Peyer's patch (tissue), 4 donors: Measurements from ENCODE around the gene JPH4. TPM values are rescaled to one million over a fixed set of nuclear protein-coding genes. Genes with fewer than 3 reads are reported as not detected.

ENCODE experiments used
- DNase-seq, 3 donors: peaks; one replicate each; pipeline ENCODE4 v3.0.0-alpha.2; 2017 to 2019
- H3K27ac ChIP-seq, 4 donors: fragments of 200-600 bp; sonication (generic); one replicate each; pipeline ENCODE4 v1.5.1; 2016 to 2019
- H3K27me3 ChIP-seq, 2 donors: fragments of 200-600 bp; sonication (generic); one replicate each; pipeline ENCODE4 v1.5.1; 2019
- H3K36me3 ChIP-seq, 3 donors: fragments of 200-600 bp; sonication (generic); one replicate each; pipeline ENCODE4 v1.5.1; 2016 to 2019
- H3K4me1 ChIP-seq, 4 donors: fragments of 200-600 bp; sonication (generic); one replicate each; pipeline ENCODE4 v1.5.1; 2016 to 2019
- H3K4me3 ChIP-seq, 4 donors: fragments of 200-600 bp; sonication (generic); 1 replicate in 3 of 4; 2 replicates in 1 of 4; pipeline ENCODE4 v1.5.1; 2016 to 2019; ENCODE audit warnings: mild to moderate bottlenecking in 1 of 4
- H3K9me3 ChIP-seq, 4 donors: fragments of 200-600 bp; sonication (generic); one replicate each; pipeline ENCODE4 v1.5.1; 2016 to 2019; ENCODE audit warnings: mild to moderate bottlenecking in 1 of 4
- CTCF ChIP-seq, 6 experiments: fragments of 450-650 bp in 4 of 6; fragments of 200-600 bp in 2 of 6; sonication (generic) in 1 of 6; IDR thresholded peaks; one replicate each; pipeline ENCODE4 v1.5.1; 2017 to 2019; ENCODE audit warnings: antibody characterized with exemption in 6 of 6, mild to moderate bottlenecking in 3 of 6, moderate library complexity in 1 of 6
- POLR2A ChIP-seq, 2 donors: fragments of 450-650 bp; IDR thresholded peaks; one replicate each; pipeline ENCODE4 v1.5.1; 2017; ENCODE audit warnings: antibody characterized with exemption in 2 of 2, mild to moderate bottlenecking in 2 of 2, moderate library complexity in 2 of 2
- total RNA-seq, 4 donors: library from RNA; depleted of rRNA; stranded (reverse); fragments of >200 nt; gene quantifications; one replicate each; pipeline ENCODE4 v1.1.0, GENCODE V29; 2016

Gene JPH4
- total RNA-seq, 4 donors from 2014 or later, result 0.85 to 8.3 (median 1.5) TPM; not detected in 1

DNA sequence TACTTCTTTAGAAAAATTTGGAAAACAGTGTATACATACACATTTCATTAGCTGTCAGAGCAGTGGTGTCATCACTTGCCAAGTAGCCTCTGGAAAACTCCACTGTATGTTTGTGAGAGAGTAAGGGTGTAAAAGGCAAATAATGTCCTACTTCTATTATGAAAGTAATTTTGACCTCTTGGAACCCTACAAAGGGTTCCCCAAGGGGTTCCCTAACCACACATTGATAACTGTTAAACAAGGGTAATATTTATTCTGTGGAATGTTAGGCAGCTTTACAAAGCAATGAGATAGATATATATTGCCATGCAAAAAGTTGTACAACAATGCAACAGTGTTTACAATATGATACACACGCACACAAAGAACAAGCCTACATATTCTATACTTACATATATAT, 38.9 kb upstream of the JPH4 start:
- Histone ChIP-seq H3K9me3 (no peaks in the 10 kb centered on the region), H3K27ac (no peak overlapping the region), H3K4me3 (no peak overlapping the region), H3K4me1 (peaks cover 0 to 3% (median under 1%) of the 10 kb centered on the region in 4 donors), H3K27me3 (no peaks in the 10 kb centered on the region), H3K36me3 (no peaks in the 10 kb centered on the region)
- DNase-seq, result no peak
- TF ChIP-seq CTCF (IDR thresholded peaks at IDR 0.05), result no peak
- TF ChIP-seq POLR2A (IDR thresholded peaks at IDR 0.05), result no peak

DNA sequence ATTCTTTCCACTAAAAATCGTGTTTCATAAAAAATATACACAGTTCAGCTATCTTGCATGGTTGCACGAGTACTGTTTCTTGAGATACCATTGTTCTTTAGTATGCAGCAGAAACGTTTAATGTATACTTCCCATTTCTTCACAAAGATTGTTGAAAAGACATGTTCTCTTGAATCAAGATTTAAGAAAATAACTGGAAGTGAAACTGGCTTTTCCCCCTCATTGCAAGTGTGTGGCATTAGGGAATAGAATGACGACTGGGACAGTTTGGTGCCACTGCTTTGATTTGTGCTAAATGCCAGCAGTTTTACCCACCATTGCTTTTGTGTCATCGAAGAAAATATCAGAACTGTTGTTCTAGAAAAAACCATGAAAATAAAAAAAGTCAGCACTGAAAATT, 37.3 kb upstream of the JPH4 start:
- Histone ChIP-seq H3K4me3 (no peak overlapping the region), H3K9me3 (no peaks in the 10 kb centered on the region), H3K27me3 (no peaks in the 10 kb centered on the region), H3K27ac (no peak overlapping the region), H3K4me1 (peaks cover 0 to 11% (median 1%) of the 10 kb centered on the region in 4 donors), H3K36me3 (no peaks in the 10 kb centered on the region)
- TF ChIP-seq CTCF (IDR thresholded peaks at IDR 0.05), result no peak
- TF ChIP-seq POLR2A (IDR thresholded peaks at IDR 0.05), result no peak
- no peak for DNase-seq

DNA sequence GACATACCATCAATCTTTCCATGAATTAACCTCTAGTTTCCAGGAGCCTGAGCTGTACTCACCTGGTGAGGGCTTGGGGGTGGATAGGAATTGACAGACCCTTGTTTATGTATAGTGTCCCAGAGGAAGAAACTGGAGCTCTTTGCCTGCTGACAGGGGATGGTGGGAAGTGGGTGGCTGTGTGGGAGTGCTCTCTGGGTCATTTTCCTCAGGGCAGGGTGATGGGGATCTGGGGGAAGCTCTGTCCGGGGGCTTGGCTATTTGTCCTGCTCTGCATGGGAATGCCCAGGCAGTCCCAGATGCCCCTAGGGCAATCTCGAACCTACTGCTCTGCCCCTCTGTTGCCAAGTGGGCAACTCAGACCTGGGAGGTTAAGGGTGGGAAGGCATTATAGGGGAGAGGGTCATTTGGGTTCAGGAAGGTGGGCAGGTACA, 35.8 kb upstream of the JPH4 start:
- DNase-seq, result no peak
- no peaks in the 10 kb centered on the region for H3K36me3 ChIP-seq
- H3K27ac ChIP-seq, result peak overlapping the region in 1 of 4 donors; percentile 0
- TF ChIP-seq POLR2A (IDR thresholded peaks at IDR 0.05), result no peak
- no peaks in the 10 kb centered on the region for H3K27me3 ChIP-seq
- peaks cover 0 to 19% (median 5%) of the 10 kb centered on the region in 4 donors for H3K4me1 ChIP-seq
- H3K4me3 ChIP-seq, result no peak overlapping the region
- no peaks in the 10 kb centered on the region for H3K9me3 ChIP-seq

DNA sequence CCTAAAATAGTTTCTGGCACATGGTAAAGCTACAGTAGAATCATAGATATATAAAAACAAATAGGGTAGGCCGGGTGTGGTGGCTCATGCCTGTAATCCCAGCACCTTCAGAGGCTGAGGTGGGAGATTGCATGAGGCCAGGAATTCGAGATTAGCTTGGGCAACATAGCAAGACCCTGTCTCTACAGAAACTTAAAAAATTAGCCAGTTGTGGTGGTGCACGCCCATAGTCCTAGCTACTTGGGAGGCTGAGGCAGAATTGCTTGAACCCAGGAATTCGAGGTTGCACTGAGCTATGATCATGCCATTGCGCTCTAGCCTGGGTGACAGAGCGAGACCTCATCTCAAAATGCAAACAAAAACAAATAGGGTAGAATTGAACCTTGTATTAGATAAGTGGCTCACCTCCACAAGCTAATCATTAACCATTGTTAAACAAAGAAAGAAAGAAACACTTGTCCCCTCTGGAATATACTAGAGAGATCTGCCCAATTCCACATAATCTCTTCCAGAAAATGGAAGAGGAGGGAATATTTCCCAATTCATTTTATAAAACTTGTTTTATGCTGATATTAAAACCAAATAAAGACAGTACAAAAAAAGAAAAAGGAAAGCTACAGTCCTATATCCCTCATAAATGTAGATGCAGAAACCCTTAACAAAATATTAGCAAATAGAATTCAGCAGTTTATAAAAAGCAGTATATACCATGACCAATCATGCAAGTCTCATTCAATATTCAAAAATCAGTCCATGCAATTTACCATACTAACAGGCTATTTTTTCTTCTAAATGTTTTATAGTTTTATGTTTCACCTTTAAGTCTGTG, 34.9 kb upstream of the JPH4 start:
- Histone ChIP-seq H3K27me3 (no peaks in the 10 kb centered on the region), H3K4me1 (peaks cover 0 to 19% (median 5%) of the 10 kb centered on the region in 4 donors), H3K27ac (peak overlapping the region in 1 of 4 donors; percentile 0), H3K36me3 (no peaks in the 10 kb centered on the region), H3K4me3 (no peak overlapping the region), H3K9me3 (no peaks in the 10 kb centered on the region)
- TF ChIP-seq CTCF (IDR thresholded peaks at IDR 0.05), result no peak
- no peak for TF ChIP-seq POLR2A (IDR thresholded peaks at IDR 0.05)
- no peak for DNase-seq

GRCh38 chr14:23612802-23613201, 34.2 kb upstream of the JPH4 start:
- H3K27ac ChIP-seq, result no peak overlapping the region
- H3K27me3 ChIP-seq, result no peaks in the 10 kb centered on the region
- peaks cover 0 to 19% (median 5%) of the 10 kb centered on the region in 4 donors for H3K4me1 ChIP-seq
- no peaks in the 10 kb centered on the region for H3K36me3 ChIP-seq
- H3K9me3 ChIP-seq, result no peaks in the 10 kb centered on the region
- no peak overlapping the region for H3K4me3 ChIP-seq
- DNase-seq, result no peak
- no peak for TF ChIP-seq CTCF (IDR thresholded peaks at IDR 0.05)
- no peak for TF ChIP-seq POLR2A (IDR thresholded peaks at IDR 0.05)

- TF ChIP-seq POLR2A (IDR thresholded peaks at IDR 0.05), result no peak
- TF ChIP-seq CTCF (IDR thresholded peaks at IDR 0.05), result no peak
- H3K9me3 ChIP-seq, result no peaks in the 10 kb centered on the region
- no peaks in the 10 kb centered on the region for H3K27me3 ChIP-seq
- DNase-seq, result no peak
- no peaks in the 10 kb centered on the region for H3K36me3 ChIP-seq
- no peak overlapping the region for H3K27ac ChIP-seq
- peaks cover 0 to 19% (median 5%) of the 10 kb centered on the region in 4 donors for H3K4me1 ChIP-seq
- no peak overlapping the region for H3K4me3 ChIP-seq
These were observed 33.8 kb upstream of the JPH4 start for GRCh38 chr14:23612354-23612732.
